ENCODE measurements around the gene ZNF112.

DNA sequence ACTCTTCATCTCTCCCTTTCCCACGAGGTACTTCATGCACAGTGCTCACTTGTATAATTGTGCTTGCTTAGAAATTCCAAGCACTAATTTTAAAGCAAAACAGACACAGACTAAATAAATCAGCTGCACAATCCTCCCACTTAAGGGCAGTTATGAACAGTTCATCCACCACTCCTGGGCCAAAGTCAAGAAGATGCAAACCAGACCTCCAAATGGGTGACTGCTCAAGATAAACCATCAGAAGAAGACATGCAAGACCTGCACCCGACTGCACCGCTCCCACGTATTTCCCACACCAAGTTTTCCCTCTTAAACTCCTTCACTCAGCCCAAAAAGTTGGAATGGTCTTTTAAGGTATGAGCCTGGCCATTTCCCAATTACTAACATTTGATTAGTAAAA, 71.5 kb downstream of the ZNF112 start:
- TF ChIP-seq POLR2A (IDR thresholded peaks at IDR 0.05): no peak
- TF ChIP-seq, protein P1, sequence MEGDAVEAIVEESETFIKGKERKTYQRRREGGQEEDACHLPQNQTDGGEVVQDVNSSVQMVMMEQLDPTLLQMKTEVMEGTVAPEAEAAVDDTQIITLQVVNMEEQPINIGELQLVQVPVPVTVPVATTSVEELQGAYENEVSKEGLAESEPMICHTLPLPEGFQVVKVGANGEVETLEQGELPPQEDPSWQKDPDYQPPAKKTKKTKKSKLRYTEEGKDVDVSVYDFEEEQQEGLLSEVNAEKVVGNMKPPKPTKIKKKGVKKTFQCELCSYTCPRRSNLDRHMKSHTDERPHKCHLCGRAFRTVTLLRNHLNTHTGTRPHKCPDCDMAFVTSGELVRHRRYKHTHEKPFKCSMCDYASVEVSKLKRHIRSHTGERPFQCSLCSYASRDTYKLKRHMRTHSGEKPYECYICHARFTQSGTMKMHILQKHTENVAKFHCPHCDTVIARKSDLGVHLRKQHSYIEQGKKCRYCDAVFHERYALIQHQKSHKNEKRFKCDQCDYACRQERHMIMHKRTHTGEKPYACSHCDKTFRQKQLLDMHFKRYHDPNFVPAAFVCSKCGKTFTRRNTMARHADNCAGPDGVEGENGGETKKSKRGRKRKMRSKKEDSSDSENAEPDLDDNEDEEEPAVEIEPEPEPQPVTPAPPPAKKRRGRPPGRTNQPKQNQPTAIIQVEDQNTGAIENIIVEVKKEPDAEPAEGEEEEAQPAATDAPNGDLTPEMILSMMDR (IDR thresholded peaks at IDR 0.05): no peak
